Breast epithelium (tissue), 4 donors: ENCODE measurements around the gene DEFB108B. TPM values are rescaled to one million over a fixed set of nuclear protein-coding genes. Genes with fewer than 3 reads are reported as not detected.
"Not testable (repeated sequence)": the region's sequence is repeated elsewhere in the genome, so short reads cannot be mapped to it uniquely, and the experiment has no call there.

ENCODE experiments used
- DNase-seq, 2 donors: peaks; one replicate each; pipeline ENCODE4 v3.0.0-alpha.2; 2019; ENCODE audit warnings: low spot score in 2 of 2
- H3K27ac ChIP-seq, 2 donors: fragments of 200-600 bp; sonication (generic) in 1 of 2; one replicate each; pipeline ENCODE4 v1.5.1; 2016 to 2019; ENCODE audit warnings: mild to moderate bottlenecking in 1 of 2
- H3K27me3 ChIP-seq, 2 donors: fragments of 200-600 bp; sonication (generic) in 1 of 2; one replicate each; pipeline versions ENCODE4 v1.5.1 to v1.6.0; 2017 to 2019; ENCODE audit warnings: control low read depth in 1 of 2, mild to moderate bottlenecking in 1 of 2
- H3K36me3 ChIP-seq: fragments of 200-600 bp; one replicate; pipeline ENCODE4 v1.5.1; 2019
- H3K4me1 ChIP-seq, 2 donors: fragments of 200-600 bp; sonication (generic); one replicate each; pipeline ENCODE4 v1.5.1; 2016 to 2019; ENCODE audit warnings: control low read depth in 1 of 2
- H3K4me3 ChIP-seq, 3 donors: fragments of 200-600 bp; sonication (generic); 1 replicate in 2 of 3; 2 replicates in 1 of 3; pipeline ENCODE4 v1.5.1; 2016 to 2019; ENCODE audit warnings: mild to moderate bottlenecking in 3 of 3, moderate library complexity in 2 of 3
- H3K9me3 ChIP-seq, 2 donors: fragments of 200-600 bp; sonication (generic) in 1 of 2; one replicate each; pipeline ENCODE4 v1.5.1; 2016 to 2019; ENCODE audit warnings: control low read depth in 1 of 2
- intact Hi-C: fragments of 100-400 bp; cut with DNase I; formaldehyde crosslinking; loops from one replicate; pipeline ENCODE4 v1.15.1; 2023; ENCODE audit warnings: low total_unique reads
- total RNA-seq, 3 donors: library from RNA; depleted of rRNA; stranded (reverse); fragments of >200 nt; gene quantifications; one replicate each; pipeline ENCODE4 v1.1.0, GENCODE V29; 2016
- TF ChIP-seq, protein P1 (sequence below), 3 donors: fragments of 450-650 bp; IDR thresholded peaks; one replicate each; pipeline ENCODE4 v1.5.1; 2016 to 2017; ENCODE audit warnings: antibody characterized with exemption in 3 of 3, mild to moderate bottlenecking in 3 of 3, moderate library complexity in 3 of 3

DEFB108B gene
- total RNA-seq, 3 donors from 2014 or later, result not detected

DNA sequence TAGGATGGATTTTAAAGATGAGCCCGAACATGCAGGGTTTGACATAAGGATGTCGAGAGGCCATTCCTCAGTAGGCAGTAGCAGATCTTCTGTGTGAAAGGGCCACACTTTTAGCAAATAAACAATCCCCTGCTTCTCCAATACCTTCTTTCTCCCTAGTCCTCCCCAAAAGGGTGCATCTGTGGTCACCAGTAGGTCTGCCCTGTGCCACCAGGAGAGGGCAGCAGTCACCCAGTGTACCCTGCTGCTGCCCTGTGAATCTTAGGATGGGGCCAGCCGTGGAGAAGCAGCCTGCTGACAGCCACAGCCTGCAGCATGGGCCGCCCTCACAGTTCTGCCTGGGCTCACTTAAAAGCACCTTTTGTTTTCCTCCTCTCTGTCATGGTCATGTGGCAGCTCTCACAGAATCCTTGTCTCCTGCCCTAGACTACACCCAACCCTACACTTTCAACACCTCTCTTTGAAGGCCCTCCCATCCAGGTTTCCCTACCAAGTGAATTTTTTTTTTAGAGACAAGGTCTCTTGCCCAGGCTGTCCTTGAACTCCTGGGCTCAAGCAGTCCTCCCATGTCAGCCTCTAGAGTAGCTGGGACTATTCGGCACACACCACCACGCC lies 40.3 kb upstream of the DEFB108B start:
- H3K27ac ChIP-seq, H3K36me3 ChIP-seq, intact Hi-C loops, H3K27me3 ChIP-seq, H3K4me3 ChIP-seq, H3K9me3 ChIP-seq, H3K4me1 ChIP-seq: not testable (repeated sequence)
- TF ChIP-seq, protein P1, sequence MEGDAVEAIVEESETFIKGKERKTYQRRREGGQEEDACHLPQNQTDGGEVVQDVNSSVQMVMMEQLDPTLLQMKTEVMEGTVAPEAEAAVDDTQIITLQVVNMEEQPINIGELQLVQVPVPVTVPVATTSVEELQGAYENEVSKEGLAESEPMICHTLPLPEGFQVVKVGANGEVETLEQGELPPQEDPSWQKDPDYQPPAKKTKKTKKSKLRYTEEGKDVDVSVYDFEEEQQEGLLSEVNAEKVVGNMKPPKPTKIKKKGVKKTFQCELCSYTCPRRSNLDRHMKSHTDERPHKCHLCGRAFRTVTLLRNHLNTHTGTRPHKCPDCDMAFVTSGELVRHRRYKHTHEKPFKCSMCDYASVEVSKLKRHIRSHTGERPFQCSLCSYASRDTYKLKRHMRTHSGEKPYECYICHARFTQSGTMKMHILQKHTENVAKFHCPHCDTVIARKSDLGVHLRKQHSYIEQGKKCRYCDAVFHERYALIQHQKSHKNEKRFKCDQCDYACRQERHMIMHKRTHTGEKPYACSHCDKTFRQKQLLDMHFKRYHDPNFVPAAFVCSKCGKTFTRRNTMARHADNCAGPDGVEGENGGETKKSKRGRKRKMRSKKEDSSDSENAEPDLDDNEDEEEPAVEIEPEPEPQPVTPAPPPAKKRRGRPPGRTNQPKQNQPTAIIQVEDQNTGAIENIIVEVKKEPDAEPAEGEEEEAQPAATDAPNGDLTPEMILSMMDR (IDR thresholded peaks at IDR 0.05), result peak; percentile 9 to 68 (median 52)
- DNase-seq, result peak in 1 of 2 donors; percentile 49

DNA sequence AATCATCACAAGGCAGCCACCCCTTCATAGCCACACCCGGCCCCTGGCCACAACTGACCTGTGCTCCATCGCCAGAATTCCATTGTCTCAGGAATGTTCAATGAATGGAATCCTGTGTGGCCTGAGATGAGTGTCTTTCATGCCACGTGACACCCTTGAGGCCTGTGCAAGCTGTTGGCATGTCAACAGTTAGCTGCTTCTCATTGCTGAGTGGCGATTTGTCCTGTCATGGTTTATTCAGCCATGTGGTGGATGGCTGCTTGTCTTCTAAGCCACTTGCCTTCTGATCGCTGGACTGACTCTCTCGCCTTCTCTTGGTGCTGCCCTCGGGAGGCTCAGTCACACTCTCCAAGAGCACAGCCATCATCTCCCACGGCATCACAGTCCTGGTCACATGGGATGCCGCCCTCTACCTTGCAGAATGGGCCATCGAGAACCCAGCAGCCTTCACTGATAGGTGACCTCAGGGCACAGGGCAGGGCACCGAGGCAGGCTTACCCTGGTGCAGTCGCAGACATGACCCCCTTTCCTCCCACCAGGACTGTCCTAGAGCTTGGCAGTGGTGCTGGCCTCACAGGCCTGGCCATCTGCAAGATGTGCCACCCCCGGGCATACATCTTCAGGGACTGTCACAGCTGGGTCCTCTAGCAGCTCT lies 38.5 kb upstream of the DEFB108B start:
- DNase-seq, H3K27ac ChIP-seq, H3K27me3 ChIP-seq, H3K9me3 ChIP-seq, H3K4me3 ChIP-seq, H3K4me1 ChIP-seq, intact Hi-C loops, H3K36me3 ChIP-seq: not testable (repeated sequence)

DNA sequence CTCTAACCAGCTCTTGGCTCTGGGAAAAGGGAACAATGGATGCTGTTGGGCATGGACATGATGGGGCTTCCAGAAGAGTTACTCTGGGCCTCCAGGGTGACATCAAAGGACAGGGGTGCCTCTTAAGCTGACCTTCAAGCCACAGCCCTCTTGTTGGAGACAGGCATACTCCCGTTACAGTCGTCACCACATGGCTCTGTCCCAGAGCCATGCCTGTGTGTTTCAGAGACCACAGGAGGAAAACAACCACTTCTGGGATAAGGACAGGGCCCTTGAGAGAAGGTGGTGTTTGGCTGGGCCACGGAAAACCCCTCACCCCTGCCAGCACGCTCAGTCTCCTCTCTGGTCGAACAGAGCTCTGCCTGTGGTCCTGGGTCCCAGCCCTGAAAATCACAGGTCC lies 37.8 kb upstream of the DEFB108B start:
- H3K27ac ChIP-seq, H3K4me3 ChIP-seq, H3K36me3 ChIP-seq, H3K4me1 ChIP-seq, intact Hi-C loops, H3K27me3 ChIP-seq, DNase-seq, H3K9me3 ChIP-seq: not testable (repeated sequence)

DNA sequence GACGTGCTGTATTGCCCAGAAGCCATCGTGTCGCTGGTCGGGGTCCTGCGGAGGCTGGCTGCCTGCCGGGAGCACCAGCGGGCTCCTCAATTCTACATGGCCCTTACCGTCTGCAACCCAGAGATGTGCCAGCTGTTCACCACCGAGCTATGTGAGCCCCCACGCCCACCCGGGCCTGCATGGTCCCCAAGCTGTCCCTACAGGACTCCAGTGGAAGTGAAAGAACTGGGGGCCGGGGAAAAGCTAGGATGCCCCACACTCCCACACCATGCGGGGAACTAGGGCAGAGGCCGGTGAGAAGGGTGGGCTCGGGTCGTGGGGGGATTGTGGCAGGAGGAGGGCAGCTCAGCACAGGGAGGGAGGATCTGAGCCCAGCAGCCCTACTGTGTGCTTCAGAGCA lies 37.0 kb upstream of the DEFB108B start:
- H3K27me3 ChIP-seq, H3K27ac ChIP-seq, H3K4me3 ChIP-seq, H3K9me3 ChIP-seq, DNase-seq, intact Hi-C loops, H3K4me1 ChIP-seq, H3K36me3 ChIP-seq: not testable (repeated sequence)

DNA sequence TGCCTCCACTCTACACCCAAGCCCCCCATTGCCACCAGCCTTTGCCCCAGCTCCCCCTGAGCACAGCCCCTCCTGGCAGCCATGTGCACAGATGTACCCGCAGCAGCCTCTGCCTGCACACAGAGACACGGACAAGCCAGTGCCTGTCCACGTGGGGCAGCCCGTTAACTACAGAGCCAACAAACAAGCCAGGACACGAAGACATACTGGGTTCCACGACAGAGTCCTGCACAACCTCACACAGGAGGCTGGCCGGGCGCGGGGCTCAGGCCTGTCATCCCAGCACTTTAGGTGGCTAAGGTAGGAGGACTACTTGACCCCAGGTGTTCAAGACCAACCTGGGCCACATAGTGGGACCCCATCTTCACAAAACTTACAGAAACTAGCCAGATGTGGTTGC lies 36.2 kb upstream of the DEFB108B start:
- DNase-seq, H3K4me1 ChIP-seq, H3K27ac ChIP-seq, H3K9me3 ChIP-seq, H3K36me3 ChIP-seq, H3K4me3 ChIP-seq, H3K27me3 ChIP-seq, intact Hi-C loops: not testable (repeated sequence)

DNA sequence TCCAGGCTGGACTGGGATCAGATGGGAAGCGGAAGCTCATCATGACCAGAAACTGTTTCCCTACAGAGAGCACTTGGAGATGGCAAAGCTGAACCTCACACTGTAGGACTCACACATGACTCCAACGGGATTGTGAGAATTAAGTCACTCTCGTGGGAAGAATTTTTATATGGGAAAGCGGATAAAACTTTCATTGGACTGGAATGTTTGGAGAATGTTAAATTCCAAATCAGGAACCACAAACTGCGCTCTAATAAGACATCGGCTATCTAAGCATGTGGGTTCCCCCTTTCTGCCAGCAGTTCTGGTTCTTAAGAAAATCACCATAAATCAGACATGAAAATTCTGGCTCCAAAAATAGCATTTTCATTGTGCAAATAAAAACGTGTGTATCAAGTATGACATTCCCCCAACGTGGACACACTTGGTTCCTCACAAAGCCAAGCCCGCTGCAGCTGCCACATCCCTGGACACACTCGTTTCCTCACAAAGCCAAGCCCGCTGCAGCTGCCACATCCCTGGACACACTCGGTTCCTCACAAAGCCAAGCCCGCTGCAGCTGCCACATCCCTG lies 33.4 kb upstream of the DEFB108B start:
- H3K27me3 ChIP-seq, DNase-seq, H3K27ac ChIP-seq, H3K9me3 ChIP-seq, H3K4me1 ChIP-seq, H3K4me3 ChIP-seq, H3K36me3 ChIP-seq, intact Hi-C loops: not testable (repeated sequence)

DNA sequence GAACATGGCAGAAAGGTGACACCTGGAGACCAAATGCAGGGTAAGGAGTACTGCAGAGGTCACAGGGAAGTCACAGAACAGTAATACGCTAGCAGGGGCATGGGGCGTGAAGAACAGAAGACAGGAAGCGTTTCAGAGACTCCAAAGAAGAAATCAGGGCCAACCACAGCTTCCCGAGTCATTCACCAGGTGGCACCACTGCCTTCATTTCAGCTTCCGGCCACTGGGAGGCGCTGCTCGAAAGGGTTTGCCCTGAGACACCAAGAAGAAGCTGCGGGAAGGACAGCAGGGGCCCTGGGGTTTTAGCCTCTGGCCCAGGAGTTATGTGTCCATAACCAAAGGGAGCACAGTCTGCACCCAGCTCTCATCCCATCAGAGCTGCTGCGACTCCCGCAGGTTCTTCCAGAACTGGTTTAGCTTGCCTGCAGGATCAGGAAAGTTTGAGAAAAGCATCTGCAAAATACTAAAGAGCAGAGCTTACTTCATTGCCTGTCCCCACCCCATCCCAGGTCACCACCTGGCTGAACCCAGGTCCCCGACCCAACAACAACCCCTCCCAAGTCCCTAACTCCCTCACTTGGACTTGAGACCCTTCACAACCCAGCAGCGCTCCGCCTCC lies 32.6 kb upstream of the DEFB108B start:
- intact Hi-C loops, H3K9me3 ChIP-seq, H3K4me3 ChIP-seq, H3K36me3 ChIP-seq, H3K4me1 ChIP-seq, H3K27ac ChIP-seq, DNase-seq, H3K27me3 ChIP-seq: not testable (repeated sequence)
- TF ChIP-seq, protein P1 (IDR thresholded peaks at IDR 0.05), result peak in 2 of 3 donors; percentile 25 to 52

DNA sequence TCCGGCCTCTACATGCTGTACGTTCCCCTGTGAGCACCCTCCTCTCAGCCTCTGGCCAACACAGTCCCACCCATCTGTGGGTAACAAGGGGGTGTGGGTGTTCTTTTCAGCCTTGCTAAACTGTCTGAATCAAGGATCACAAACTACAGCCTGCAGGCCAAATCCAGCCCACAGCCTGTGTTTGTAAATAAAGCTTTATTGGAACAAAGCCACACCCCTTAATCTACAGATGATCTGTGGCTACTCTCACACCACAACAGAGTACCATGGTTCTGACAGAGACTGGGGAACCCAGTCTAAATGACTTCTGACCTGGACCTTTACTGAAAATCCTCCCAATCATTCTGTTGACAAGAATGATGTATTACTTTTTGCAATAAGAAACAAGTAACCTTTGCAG lies 32.0 kb upstream of the DEFB108B start:
- H3K4me1 ChIP-seq, H3K9me3 ChIP-seq, DNase-seq, H3K27me3 ChIP-seq, H3K27ac ChIP-seq, H3K4me3 ChIP-seq, H3K36me3 ChIP-seq, intact Hi-C loops: not testable (repeated sequence)

DNA sequence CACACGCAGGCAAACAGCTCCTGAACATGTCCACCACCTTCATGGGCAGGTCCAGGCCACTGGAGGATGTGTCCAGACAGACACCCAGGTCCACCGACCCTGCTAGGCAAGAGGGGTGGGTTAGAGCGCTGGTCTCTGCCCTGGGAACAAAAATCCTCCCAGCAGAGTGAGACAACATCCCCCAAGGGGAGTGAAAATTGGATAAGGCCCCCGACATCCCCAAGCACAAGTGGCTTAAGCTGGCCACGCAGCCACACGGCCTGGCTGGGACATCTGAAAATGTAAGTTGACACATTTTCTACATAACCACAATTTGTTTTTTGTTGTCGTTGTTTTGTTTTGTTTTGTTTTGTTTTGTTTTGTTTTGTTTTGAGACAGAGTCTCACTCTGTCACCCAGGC lies 30.1 kb upstream of the DEFB108B start:
- H3K27me3 ChIP-seq, H3K27ac ChIP-seq, H3K4me3 ChIP-seq, DNase-seq, H3K36me3 ChIP-seq, intact Hi-C loops, H3K9me3 ChIP-seq, H3K4me1 ChIP-seq: not testable (repeated sequence)

DNA sequence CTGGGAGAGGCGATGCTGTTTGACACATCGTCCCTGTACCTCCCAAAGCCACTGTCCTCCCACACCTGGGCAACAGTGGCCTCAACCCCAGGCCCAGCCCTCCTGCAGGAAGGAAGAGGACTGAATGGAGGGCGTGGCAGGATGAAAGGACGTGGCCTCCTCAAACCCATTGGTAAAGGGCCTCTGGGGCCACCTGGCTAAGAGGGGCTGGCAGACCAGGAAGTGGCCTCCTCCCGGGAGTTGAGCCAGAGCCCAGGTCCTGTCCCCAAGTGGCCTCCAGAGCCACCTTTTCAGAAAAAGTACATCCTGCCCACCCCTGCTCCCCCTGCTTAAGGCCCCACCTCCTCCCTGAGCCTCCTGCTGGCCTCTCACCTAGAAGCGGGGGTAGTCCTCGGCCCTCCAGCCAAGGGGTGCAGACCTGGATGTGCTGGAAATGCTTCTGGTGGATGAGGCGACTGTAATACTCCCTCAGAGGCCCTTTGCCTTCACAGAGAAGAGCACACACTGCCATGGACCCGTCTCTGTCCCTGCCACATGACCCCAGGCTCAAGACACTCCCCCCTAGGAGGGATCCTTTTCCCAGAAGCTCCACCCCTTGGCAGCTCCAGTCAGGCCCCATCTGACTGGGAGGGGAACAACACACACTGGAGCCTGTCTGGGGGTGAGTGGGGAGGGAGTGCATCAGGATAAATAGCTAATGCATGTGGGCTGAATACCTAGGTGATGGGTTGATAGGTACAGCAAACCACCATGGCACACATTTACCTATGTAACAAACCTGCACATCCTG lies 28.6 kb upstream of the DEFB108B start:
- intact Hi-C loops, DNase-seq, H3K27ac ChIP-seq, H3K9me3 ChIP-seq, H3K36me3 ChIP-seq, H3K4me3 ChIP-seq, H3K27me3 ChIP-seq, H3K4me1 ChIP-seq: not testable (repeated sequence)

DNA sequence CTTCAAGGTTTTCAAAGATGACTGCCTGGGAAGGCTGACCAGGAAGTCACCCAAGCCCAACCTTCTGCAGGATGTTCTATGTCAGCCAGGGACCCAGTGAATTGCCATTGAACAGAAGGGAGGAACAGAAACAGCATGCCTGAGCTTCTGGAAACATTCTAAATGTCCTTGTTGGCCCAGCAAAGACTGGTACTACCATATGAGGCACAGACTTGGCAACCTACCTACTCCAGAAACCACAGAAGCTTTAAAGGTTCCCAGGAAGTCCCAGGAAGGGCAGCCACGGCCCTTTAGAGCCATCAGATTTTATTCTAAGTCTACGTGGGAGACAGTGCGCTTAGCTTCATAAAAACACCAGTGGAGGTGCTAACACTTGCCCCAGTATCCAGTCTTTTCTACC lies 20.5 kb upstream of the DEFB108B start:
- H3K36me3 ChIP-seq, H3K9me3 ChIP-seq, H3K4me3 ChIP-seq, intact Hi-C loops, H3K4me1 ChIP-seq, H3K27me3 ChIP-seq: not testable (repeated sequence)
- H3K27ac ChIP-seq, result peak overlapping the region in 1 of 2 donors; percentile 52
- DNase-seq, result peak in 1 of 2 donors; percentile 43
